ENCODE measurements around the gene HDAC9. TPM values are rescaled to one million over a fixed set of nuclear protein-coding genes. Genes with fewer than 3 reads are reported as not detected.
A peak's percentile ranks its signal among the peaks of the same experiment; 100 is the strongest.

HDAC9 gene
- total RNA-seq, 4 donors from 2014 or later, result 1.2 to 8.0 (median 1.6) TPM

- H3K36me3 ChIP-seq, result no peaks in the 10 kb centered on the region
- H3K27me3 ChIP-seq, result no peaks in the 10 kb centered on the region
- H3K27ac ChIP-seq, result no peak overlapping the region
- no peak overlapping the region for H3K4me3 ChIP-seq
- intact Hi-C loops (cut with DNase I), result no loop called here
- H3K9me3 ChIP-seq, result no peaks in the 10 kb centered on the region
- H3K4me1 ChIP-seq, result no peaks in the 10 kb centered on the region
- WGBS, 2 donors, result 16 to 19% methylated on average over 1 of the region's 1 CpG
- no peak for DNase-seq
- no peak for TF ChIP-seq POLR2A (IDR thresholded peaks at IDR 0.05)
- peak in 4 of 6 experiments; percentile 40 to 59 (median 48) for TF ChIP-seq CTCF (IDR thresholded peaks at IDR 0.05)
These were observed 95.3 kb downstream of the HDAC9 start for GRCh38 chr7:18590744-18591340.

GRCh38 chr7:18593602-18594279 is 98.2 kb downstream of the HDAC9 start:
- H3K4me1 ChIP-seq, result no peaks in the 10 kb centered on the region
- no peak overlapping the region for H3K27ac ChIP-seq
- intact Hi-C loops (cut with DNase I), result no loop called here
- TF ChIP-seq POLR2A (IDR thresholded peaks at IDR 0.05) (no peak), CTCF (IDR thresholded peaks at IDR 0.05) (no peak)
- 74 to 81% methylated on average over 4 of the region's 4 CpGs for WGBS, 2 donors
- DNase-seq, result no peak
- no peaks in the 10 kb centered on the region for H3K9me3 ChIP-seq
- H3K27me3 ChIP-seq, result no peaks in the 10 kb centered on the region
- H3K4me3 ChIP-seq, result no peak overlapping the region
- H3K36me3 ChIP-seq, result no peaks in the 10 kb centered on the region

GRCh38 chr7:18597754-18598153 is 102.2 kb downstream of the HDAC9 start:
- intact Hi-C loops (cut with DNase I), result no loop called here
- DNase-seq, result no peak
- peaks cover 0 to 3% (median 0%) of the 10 kb centered on the region in 3 donors for H3K36me3 ChIP-seq
- H3K4me1 ChIP-seq, result no peaks in the 10 kb centered on the region
- H3K27me3 ChIP-seq, result no peaks in the 10 kb centered on the region
- H3K4me3 ChIP-seq, result no peak overlapping the region
- H3K9me3 ChIP-seq, result peaks cover 0 to 6% (median 0%) of the 10 kb centered on the region in 3 donors
- 68 to 76% methylated on average over 1 of the region's 1 CpG for WGBS, 2 donors
- TF ChIP-seq CTCF (IDR thresholded peaks at IDR 0.05) (no peak), POLR2A (IDR thresholded peaks at IDR 0.05) (no peak)
- H3K27ac ChIP-seq, result no peak overlapping the region

- TF ChIP-seq POLR2A (IDR thresholded peaks at IDR 0.05) (no peak), CTCF (IDR thresholded peaks at IDR 0.05) (no peak)
- Histone ChIP-seq H3K36me3 (peaks cover 0 to 9% (median 0%) of the 10 kb centered on the region in 3 donors), H3K27me3 (no peaks in the 10 kb centered on the region), H3K9me3 (peaks cover 0 to 23% (median 11%) of the 10 kb centered on the region in 3 donors), H3K4me1 (no peaks in the 10 kb centered on the region), H3K27ac (no peak overlapping the region), H3K4me3 (no peak overlapping the region)
- intact Hi-C loops (cut with DNase I), result no loop called here
- 54 to 70% methylated on average over 1 of the region's 1 CpG for WGBS, 2 donors
- DNase-seq, result no peak
These were observed 111.5 kb downstream of the HDAC9 start for GRCh38 chr7:18607025-18607424.

- TF ChIP-seq POLR2A (IDR thresholded peaks at IDR 0.05), result no peak
- peak in 2 of 6 experiments; percentile 11 to 38 for TF ChIP-seq CTCF (IDR thresholded peaks at IDR 0.05)
- intact Hi-C loops (cut with DNase I), result no loop called here
- no peaks in the 10 kb centered on the region for H3K4me1 ChIP-seq
- no peak overlapping the region for H3K4me3 ChIP-seq
- DNase-seq, result no peak
- H3K27ac ChIP-seq, result no peak overlapping the region
- peaks cover 0 to 4% (median 0%) of the 10 kb centered on the region in 3 donors for H3K36me3 ChIP-seq
- WGBS, 2 donors, result 68 to 71% methylated on average over 8 of the region's 8 CpGs
- H3K27me3 ChIP-seq, result no peaks in the 10 kb centered on the region
- H3K9me3 ChIP-seq, result peaks cover 0 to 5% (median 5%) of the 10 kb centered on the region in 3 donors
These were observed 114.9 kb downstream of the HDAC9 start for GRCh38 chr7:18610331-18610948.
